ES-I3 (cell line): ENCODE data around the gene SRRT.
"Not testable (repeated sequence)": the region's sequence is repeated elsewhere in the genome, so short reads cannot be mapped to it uniquely, and the experiment has no call there.

Experiments used
- H3K36me3 ChIP-seq: 2 replicates; pipeline ENCODE4 v1.6.1; 2013; ENCODE audit warnings: mild to moderate bottlenecking, low read length, control low read depth, moderate library complexity; ENCODE audit not compliant: insufficient read depth
- H3K4me1 ChIP-seq: 2 replicates; pipeline ENCODE4 v1.6.1; 2013; ENCODE audit warnings: mild to moderate bottlenecking, control low read depth, low read length; ENCODE audit not compliant: insufficient read depth
- H3K9ac ChIP-seq: 2 replicates; pipeline ENCODE4 v1.6.1; 2013; ENCODE audit warnings: low read depth, mild to moderate bottlenecking, low read length, moderate library complexity
- H3K9me3 ChIP-seq: 2 replicates; pipeline ENCODE4 v1.6.1; 2013; ENCODE audit warnings: mild to moderate bottlenecking, low read length, moderate library complexity; ENCODE audit not compliant: control insufficient read depth, insufficient read depth

Gene SRRT

GRCh38 chr7:100837099-100837836 lies 37.6 kb upstream of the SRRT start:
- H3K4me1 ChIP-seq, result peaks cover 4% of the 10 kb centered on the region
- H3K9me3 ChIP-seq, result no peaks in the 10 kb centered on the region
- H3K9ac ChIP-seq, result peak overlapping the region; percentile 66
- H3K36me3 ChIP-seq, result no peaks in the 10 kb centered on the region; the same call in 1 of the 2 replicates

GRCh38 chr7:100839361-100839760 lies 35.5 kb upstream of the SRRT start:
- no peaks in the 10 kb centered on the region for H3K9me3 ChIP-seq
- peaks cover 4% of the 10 kb centered on the region for H3K4me1 ChIP-seq
- no peaks in the 10 kb centered on the region; the same call in 1 of the 2 replicates for H3K36me3 ChIP-seq
- H3K9ac ChIP-seq, result no peak overlapping the region

GRCh38 chr7:100840470-100841100 lies 34.3 kb upstream of the SRRT start:
- H3K36me3 ChIP-seq, result no peaks in the 10 kb centered on the region
- H3K9ac ChIP-seq, result no peak overlapping the region
- peaks cover 3% of the 10 kb centered on the region for H3K4me1 ChIP-seq
- H3K9me3 ChIP-seq, result no peaks in the 10 kb centered on the region

GRCh38 chr7:100847360-100847759 lies 27.5 kb upstream of the SRRT start:
- Histone ChIP-seq H3K9ac (no peak overlapping the region), H3K9me3 (no peaks in the 10 kb centered on the region), H3K4me1 (no peaks in the 10 kb centered on the region), H3K36me3 (no peaks in the 10 kb centered on the region)

GRCh38 chr7:100852048-100852872 lies 22.6 kb upstream of the SRRT start, which contains the start of gene SLC12A9:
SLC12A9 (plus strand) TSS chr7:100852713; CDS start chr7:100854198, 1,485 bp downstream.
- peak within 1 kb of the TSS; percentile 90 for H3K9ac ChIP-seq

GRCh38 chr7:100854146-100854895 lies 20.6 kb upstream of the SRRT start:
- H3K36me3 ChIP-seq, result no peaks in the 10 kb centered on the region
- no peaks in the 10 kb centered on the region for H3K9me3 ChIP-seq
- H3K4me1 ChIP-seq, result no peaks in the 10 kb centered on the region; the same call in 1 of the 2 replicates
- no peak overlapping the region for H3K9ac ChIP-seq

More at GRCh38 chr7:100852048-100852872, 22.6 kb upstream of the SRRT start, which contains the start of gene SLC12A9:
- no peaks in the 10 kb centered on the region; the same call in 1 of the 2 replicates for H3K4me1 ChIP-seq
- H3K9me3 ChIP-seq, result no peaks in the 10 kb centered on the region
- no peaks in the 10 kb centered on the region for H3K36me3 ChIP-seq

- not testable (repeated sequence) for H3K9me3 ChIP-seq, H3K9ac ChIP-seq, H3K4me1 ChIP-seq, H3K36me3 ChIP-seq
These were observed 20.0 kb upstream of the SRRT start for GRCh38 chr7:100854899-100855298.

GRCh38 chr7:100855515-100855914 lies 19.4 kb upstream of the SRRT start:
- Histone ChIP-seq H3K9ac (no peak overlapping the region), H3K4me1 (no peaks in the 10 kb centered on the region; the same call in 1 of the 2 replicates), H3K36me3 (0 out of 2 replicates have a peak, but pooled peaks cover 2% of the 10 kb centered on the region)

GRCh38 chr7:100856871-100857282 lies 18.0 kb upstream of the SRRT start:
- Histone ChIP-seq H3K36me3 (0 out of 2 replicates have a peak, but pooled peaks cover 4% of the 10 kb centered on the region), H3K9ac (no peak overlapping the region), H3K4me1 (no peaks in the 10 kb centered on the region; the same call in 1 of the 2 replicates), H3K9me3 (no peaks in the 10 kb centered on the region)

More at GRCh38 chr7:100855515-100855914, 19.4 kb upstream of the SRRT start:
- H3K9me3 ChIP-seq, result no peaks in the 10 kb centered on the region

GRCh38 chr7:100859856-100860255 lies 15.0 kb upstream of the SRRT start:
- Histone ChIP-seq H3K36me3 (0 out of 2 replicates have a peak, but pooled peaks cover 4% of the 10 kb centered on the region), H3K4me1 (no peaks in the 10 kb centered on the region; the same call in 1 of the 2 replicates), H3K9ac (no peak overlapping the region), H3K9me3 (no peaks in the 10 kb centered on the region)

- Histone ChIP-seq H3K36me3 (0 out of 2 replicates have a peak, but pooled peaks cover 4% of the 10 kb centered on the region), H3K9me3 (no peaks in the 10 kb centered on the region)
These were observed 13.9 kb upstream of the SRRT start for GRCh38 chr7:100860702-100861615.

GRCh38 chr7:100861616-100861985 lies 13.3 kb upstream of the SRRT start:
- Histone ChIP-seq H3K9ac (no peak overlapping the region), H3K9me3 (no peaks in the 10 kb centered on the region), H3K36me3 (0 out of 2 replicates have a peak, but pooled peaks cover 4% of the 10 kb centered on the region), H3K4me1 (no peaks in the 10 kb centered on the region; the same call in 1 of the 2 replicates)

More at GRCh38 chr7:100860702-100861615, 13.9 kb upstream of the SRRT start:
- H3K9ac ChIP-seq, result no peak overlapping the region
- H3K4me1 ChIP-seq, result no peaks in the 10 kb centered on the region; the same call in 1 of the 2 replicates
